HG02852 (cell line): ENCODE data around the gene ITGBL1.
"Not testable (repeated sequence)": the region's sequence is repeated elsewhere in the genome, so short reads cannot be mapped to it uniquely, and the experiment has no call there.

Experiments used
- ATAC-seq: cut with Tn5 transposase; IDR thresholded peaks from one replicate; pipeline ENCODE4 v1.9.1; 2021; ENCODE audit warnings: mild to moderate bottlenecking, moderate library complexity; ENCODE audit not compliant: unreplicated experiment

Gene ITGBL1

DNA sequence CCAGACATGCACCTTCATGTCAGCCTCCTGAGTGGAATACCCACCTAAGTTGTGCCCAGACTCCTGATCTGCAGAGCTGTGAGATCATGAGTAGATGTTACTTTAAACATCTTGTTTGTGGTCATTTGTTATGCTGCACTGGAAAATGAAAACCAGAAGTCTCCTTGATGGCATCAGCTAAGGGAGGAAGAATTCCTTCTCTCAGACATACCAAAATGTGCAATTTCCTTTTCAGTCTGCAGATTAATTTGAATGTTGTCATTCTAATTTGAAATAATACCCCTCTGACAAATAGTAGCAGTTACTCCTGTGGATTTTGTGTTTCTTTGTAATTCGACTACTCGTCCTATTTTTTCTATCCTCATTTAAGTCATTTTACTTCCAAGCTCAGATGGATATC, 59.3 kb downstream of the ITGBL1 start:
- ATAC-seq: no peak

DNA sequence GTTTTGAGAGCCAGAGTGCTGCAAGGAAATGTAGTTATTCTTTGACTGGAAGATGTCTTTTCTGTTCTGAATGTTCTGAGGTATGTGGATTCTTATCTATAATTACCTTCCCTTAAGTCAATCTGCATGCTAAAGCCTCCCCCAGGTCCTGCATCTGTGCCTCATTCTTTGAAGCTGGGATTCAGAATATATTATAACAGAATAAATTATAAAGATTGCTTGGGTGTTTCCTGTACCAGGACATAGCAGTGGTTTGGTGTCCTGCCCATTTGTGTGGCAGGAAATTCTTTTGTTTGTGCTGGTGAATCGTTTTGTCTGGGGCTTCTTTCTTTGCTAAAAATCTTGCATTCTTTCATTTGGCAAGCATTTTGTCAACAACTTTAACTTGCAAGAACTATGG, 60.2 kb downstream of the ITGBL1 start:
- no peak for ATAC-seq

- no peak for ATAC-seq
Measured at GRCh38 chr13:101514100-101514499, 61.6 kb downstream of the ITGBL1 start.

DNA sequence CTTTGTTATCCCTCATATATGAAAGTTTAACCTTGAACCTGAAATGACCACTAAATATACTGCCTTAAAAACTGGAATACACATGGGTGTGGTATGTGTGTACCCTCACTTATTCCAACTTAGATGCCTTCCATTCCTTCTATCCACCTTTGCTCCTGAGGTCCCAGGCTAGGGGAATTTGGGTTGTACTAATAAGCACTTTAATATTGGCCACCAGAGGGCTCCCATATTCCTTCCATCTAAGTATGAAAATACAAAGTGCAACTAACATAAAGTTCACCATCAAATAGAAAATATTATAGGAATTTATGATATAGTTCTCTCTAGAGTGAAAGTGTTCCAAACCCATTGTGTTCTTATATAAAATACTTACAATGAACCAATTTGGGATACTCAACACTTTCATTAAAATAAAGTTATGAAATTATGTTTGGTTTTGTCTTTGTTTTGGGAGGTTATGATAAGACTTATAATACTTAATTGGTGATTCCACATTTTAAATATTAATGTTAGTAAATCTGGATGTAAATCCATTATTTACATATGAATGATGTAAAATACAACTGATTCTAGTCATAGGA, 62.3 kb downstream of the ITGBL1 start:
- peak; percentile 78 for ATAC-seq

DNA sequence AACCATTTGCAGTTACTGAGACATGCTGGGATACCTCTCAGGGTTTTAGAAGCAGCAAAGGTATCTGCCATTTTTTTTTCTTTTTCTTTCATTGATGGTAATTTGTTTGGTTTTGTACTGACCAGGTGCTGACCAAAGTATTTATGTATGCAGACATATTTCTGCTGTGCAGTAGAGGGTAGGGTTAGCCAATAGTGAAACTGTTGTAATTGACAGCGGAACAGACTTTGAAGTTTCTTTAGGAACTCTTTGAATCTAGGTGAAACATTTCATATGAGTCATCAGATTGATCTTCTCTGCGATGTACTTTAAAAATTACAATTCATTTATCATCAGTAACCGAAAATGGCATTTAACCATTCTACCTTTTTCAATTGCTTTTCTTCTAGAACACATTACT, 63.0 kb downstream of the ITGBL1 start:
- no peak for ATAC-seq

DNA sequence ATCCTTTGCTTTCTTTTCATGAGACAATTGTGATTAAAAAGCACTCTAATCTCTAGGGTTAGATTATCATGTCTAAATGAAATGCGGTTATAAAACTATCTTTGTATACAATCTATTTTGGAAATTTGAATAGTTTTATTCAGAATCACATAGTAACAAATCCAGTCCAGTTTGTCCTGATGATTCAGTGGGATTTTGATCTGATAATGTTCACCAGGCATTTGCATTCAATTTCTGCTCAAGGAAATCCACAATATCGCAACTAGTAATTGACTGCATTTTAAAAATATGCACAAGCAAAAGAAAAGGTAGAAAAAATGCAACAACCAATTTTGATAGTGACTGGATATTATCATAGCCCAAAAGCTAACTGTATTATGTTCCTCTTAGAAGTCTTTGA, 63.8 kb downstream of the ITGBL1 start:
- no peak for ATAC-seq

DNA sequence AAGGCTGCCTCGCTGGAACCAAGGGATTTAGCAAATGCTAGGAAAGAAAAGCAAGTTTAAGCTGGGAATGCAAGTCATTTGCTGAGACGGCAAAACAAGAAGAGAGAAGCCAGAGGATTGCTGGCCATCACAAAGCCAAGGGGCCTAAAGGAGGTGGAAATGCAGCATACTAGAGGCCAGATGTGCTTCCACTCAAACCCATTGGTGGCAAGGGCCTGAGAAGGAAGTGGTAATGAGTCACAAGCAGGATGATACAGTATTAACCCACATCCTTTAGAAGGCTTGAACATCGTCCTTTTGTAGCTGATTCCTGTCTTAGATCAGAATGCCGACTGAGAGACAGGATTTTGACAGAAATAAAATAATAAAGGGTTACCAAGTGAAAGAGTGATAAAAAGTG, 68.2 kb downstream of the ITGBL1 start:
- ATAC-seq: peak; percentile 56

- no peak for ATAC-seq
Measured at GRCh38 chr13:101521371-101521770, 68.9 kb downstream of the ITGBL1 start.

DNA sequence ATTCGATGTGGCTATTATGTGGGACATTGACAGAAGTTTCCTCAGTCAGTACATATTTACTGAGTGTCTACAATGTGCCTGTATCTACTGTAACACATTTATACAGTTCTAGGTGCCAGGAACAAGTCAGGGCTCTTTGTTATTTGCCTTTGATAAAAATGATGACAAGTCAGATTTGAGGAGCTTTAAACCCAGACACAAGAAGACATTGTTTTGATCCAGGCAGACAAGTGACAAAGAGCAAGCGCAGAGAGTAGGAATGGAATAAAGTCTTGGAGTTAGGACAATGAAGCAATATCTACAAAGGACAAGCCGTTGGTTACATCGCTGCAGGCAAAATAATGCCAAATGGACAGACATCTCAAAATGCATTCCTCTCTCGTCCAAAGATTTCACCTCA, 70.1 kb downstream of the ITGBL1 start:
- no peak for ATAC-seq

DNA sequence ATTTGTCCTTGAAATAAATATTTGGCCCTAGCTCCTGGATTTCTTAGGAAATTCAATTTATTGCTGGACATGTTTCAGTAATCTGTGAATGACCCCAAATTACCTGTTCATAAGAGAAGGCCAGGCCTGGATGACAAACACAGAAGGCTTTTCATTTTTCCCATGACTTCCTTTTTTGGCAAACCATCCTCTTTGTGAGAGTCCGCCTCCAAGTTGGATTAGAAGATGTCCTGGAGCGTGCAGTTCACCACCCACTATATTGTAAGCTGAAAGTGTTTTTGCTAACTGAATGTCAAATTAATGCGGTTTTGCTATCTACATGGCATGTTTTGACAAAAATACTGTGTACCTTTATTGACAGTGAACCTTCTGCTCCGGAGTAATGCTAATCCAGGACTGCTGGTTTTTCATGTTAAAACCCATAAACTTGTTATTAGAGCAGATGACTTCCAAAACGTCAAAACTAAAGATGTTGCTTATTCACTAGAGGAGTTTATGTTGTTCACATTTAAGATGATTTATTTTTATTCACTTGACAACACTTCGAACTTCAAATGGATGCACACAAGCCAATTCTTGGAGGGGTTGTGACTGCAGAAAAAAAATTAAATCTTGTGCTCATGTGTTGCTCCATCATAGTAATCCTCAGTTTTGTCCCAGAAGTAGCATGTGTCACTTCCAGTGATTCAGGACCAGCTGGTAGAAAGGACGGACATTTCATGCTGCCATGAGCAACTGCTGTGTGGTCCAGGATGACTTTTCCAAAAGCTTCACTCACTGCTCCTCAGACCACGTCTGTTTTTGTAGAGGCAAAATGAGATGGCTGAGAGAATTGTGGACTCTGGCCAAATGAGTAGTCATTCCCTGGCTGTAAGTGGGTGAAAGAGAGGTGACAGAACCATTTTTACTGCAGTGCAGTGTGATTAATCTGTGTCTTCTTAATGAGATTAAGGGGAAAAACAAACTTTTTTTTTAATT, 71.0 kb downstream of the ITGBL1 start:
- no peak for ATAC-seq

DNA sequence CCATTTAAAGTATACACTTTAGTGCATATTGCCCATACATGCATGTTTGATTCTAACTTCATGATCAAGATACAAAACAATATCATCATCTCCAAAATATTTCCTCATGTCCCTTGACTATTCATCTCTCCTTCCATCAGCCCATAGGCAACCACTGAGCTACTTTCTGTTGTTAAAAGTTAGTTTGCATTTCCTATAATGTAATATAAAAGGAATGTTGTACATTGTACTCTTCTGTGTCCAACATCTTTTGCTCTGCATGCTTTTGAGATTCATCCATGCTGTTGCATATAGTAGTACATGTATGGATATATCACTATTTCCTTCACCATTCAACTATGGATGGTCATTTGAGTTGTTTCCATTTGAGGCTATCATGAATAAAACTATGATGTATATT, 74.7 kb downstream of the ITGBL1 start:
- ATAC-seq: no peak

- ATAC-seq: peak; percentile 74
Measured at GRCh38 chr13:101529422-101529821, 76.9 kb downstream of the ITGBL1 start.

GRCh38 chr13:101530293-101530692, 77.8 kb downstream of the ITGBL1 start:
- ATAC-seq: no peak

DNA sequence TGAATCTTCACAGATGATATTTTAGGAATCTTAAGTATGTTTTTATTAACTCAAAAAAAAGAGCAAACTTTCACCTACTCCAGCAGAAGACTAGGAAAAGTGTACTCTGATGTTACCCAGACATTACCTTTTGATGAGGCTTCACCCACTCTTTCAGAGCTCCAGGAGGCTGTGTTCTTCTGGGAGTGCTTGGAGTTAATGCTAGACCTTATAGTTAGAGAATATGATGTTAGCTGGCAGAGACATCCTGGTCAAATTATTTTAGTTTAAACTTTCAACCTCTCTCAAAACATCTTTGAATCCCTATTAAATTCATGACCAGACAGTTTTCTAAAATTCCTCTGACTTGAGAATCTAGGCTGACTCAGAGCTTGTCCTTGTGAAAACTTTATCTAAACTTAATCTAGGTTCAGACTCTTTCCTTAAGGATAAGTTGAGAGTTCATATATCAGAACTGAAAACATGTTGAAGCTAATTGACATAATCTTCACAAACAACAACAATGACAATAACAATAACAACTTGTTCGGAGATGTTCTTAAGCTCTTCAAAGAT, 82.8 kb downstream of the ITGBL1 start:
- ATAC-seq: no peak

- no peak for ATAC-seq
Measured at GRCh38 chr13:101536079-101536478, 83.6 kb downstream of the ITGBL1 start.

- not testable (repeated sequence) for ATAC-seq
Measured at GRCh38 chr13:101544544-101544943, 92.1 kb downstream of the ITGBL1 start.

- no peak for ATAC-seq
Measured at GRCh38 chr13:101544979-101545378, 92.5 kb downstream of the ITGBL1 start.

DNA sequence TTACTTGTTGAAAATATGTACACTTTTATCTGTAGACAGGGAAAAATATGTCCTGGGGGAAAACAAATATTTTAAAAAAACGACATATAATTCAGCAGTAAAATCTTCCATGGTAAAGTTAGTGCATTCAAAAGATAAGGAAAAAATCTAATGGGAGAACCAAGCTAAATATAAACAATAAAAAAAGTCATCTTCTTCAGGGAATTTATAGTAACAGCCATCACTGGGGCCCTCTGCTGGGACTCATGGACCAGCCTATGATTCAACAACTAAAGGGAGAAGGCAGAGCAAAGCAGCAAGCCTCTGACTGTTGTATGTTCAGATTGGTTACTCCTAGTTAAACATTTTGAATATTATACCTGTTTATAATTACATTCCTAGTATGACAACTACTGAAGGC, 93.0 kb downstream of the ITGBL1 start:
- no peak for ATAC-seq

GRCh38 chr13:101552286-101552685, 99.8 kb downstream of the ITGBL1 start:
- ATAC-seq: no peak

DNA sequence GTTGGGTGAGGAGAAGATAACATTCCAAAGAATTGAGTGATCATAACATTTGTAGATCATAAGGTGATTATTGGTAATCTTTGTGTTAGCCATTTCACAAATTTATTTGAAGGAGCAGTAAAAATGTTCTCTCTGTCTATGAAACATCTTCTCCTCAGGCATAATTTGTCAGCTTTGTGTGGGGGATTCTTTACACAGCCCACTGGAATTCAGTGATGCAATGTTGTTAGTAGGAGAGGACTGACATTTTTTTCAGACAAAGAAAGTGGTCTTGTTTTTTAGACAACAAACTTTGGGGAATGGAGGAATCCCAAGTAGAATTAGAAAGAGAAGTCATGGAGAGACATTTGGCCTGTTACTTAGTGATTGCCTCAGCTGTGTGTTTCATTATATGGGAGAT, 100.3 kb downstream of the ITGBL1 start:
- no peak for ATAC-seq

DNA sequence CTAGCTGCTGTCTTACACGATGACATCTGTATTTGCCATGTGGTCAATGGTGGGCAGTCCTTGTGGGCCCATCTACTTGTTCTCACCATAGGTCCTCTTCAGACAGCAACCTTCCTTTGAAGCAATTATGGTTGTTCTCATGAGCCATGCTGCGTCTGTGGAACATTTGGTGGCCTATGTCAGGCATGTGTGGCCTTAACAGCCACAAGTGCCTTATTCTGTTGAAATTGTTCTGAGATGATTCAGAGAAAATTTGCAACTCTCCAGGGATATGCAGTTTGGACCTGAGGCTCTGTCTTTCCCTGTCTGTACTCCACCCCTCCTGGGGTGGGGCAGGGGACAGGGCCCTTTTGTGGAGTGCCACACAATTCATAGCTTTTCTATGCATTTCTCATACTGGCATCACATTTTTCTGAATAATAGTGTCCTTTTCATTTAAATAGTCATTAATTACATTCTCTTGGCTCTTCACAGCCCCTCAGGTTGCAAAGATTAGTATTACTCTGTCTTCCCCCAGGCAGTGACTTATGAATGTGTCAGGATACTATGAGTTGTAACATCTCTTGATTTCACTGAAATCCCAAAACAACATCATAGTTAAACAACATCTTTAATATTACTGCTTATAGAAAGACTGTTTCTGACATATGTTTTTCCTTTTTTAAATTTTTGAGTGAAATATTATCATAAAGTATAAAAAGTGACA, 102.1 kb downstream of the ITGBL1 start:
- ATAC-seq: no peak
